DMS 273 (cell line): ENCODE data around the gene KCNIP4.

ENCODE experiments used
- DNase-seq: peaks from one replicate; lab custom pipeline; 2025; ENCODE audit not compliant: unreplicated experiment; lab: John Stamatoyannopoulos, UW

Gene KCNIP4

DNA sequence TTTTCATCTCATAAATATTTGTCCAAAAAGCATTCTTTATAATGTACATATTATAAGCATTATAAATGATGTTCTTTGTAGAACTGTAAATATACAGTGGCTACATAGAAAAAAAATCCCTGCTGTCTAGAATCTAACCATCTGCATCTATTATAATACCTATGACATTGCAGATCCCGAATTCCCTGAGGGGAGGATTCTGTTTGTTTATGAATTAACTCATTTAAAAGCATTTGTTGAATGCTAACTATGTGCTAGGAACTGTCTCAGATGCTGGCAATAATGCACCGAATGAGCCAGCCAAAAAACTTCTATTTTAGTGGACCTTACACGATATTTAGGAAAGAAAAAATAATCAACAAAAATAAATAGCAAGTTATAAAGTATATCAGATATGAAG lies 1058.7 kb downstream of the KCNIP4 start:
- no peak for DNase-seq

DNA sequence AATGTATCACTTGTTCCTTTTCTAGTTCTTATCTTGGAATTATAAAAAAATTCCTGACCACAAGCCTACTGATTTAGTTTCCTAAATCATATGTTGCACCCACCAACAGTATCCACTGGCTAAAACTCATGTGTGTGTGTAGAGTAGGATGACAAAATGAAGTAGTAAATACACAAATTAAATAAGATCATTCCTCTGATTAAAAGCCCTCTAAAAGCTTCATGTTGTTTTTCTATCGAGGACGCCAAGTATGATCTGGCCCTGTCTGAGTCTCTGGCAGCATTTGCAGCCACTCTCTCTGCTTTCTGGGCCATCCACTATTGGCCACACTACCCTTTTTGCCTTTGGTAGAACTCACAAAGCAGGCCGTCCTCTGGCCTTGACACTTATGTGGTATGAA lies 1064.9 kb downstream of the KCNIP4 start:
- DNase-seq = no peak

DNA sequence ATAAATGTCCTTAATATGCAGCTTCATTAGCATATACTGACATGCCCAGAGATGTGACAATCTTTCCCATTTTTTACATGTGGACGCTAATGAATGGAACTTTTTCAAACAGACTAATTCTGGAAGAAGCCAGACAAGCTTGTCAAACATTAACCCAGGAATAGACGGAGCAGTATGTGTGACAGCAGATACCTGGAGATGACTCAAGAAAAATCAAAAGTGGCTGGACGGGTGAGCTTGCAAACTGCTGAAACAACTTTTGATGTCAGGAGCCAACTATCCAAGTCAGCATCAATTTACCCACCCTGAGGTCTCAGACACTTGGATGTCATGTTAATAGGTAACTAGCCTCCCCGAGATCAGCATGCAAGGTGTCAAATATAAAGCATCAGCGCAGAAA lies 1065.3 kb downstream of the KCNIP4 start:
- no peak for DNase-seq

DNA sequence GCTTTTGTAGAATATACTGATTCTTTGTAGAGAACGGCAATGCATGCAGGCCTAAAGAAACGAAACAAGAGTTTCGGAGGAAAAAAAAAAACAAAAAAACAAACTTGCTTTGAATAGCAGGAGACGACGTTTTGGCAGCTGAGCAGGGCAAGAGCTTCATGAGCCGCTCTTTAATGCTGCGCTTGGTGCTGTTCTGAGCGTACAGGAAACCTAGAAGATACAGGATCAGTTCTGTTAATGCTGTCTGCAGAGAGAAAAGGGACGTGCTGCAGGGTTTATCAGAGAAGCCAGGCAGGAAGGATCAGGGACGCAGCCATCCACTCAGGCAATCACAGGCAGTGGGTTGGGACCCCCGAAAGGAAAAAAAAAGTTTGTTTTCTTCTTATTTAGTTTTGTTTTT lies 1066.1 kb downstream of the KCNIP4 start:
- DNase-seq = no peak

DNA sequence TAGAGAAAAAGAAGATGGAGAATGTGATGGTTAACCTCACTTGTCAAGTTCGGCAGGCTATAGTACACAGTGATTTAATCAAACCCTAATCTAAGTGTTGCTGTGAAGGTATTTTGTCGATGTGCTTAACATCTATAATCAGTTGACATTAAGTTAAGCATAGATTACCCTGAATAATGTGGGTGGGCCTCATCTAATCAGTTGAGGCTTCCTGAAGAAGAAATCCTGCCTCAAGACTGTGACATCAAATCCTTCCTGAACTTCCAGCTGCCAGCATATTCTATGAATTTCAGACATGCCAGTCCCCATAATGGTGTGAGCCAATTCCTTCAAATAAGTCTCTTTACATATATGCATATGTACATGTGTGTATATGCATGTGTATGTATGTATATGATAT lies 1066.9 kb downstream of the KCNIP4 start:
- DNase-seq = no peak

DNA sequence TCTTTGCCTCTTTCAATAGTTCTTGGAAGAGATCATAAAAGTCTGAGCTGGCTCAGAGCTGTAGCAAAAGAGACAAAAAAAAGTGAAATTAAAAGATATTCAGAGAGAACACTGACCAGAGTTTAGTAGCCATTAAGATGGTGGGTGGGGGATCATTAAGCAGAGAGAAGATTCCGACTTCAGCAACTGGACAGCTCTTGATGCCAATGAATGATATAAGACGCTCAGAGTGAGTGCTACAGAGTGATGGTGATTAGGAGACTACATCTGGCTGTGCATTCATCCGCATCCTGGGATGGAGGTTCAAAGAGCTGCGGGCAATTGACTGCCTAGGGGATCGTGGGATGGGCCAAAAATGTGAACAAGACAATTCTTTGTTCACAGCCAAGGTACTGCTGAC lies 1069.8 kb downstream of the KCNIP4 start:
- no peak for DNase-seq

DNA sequence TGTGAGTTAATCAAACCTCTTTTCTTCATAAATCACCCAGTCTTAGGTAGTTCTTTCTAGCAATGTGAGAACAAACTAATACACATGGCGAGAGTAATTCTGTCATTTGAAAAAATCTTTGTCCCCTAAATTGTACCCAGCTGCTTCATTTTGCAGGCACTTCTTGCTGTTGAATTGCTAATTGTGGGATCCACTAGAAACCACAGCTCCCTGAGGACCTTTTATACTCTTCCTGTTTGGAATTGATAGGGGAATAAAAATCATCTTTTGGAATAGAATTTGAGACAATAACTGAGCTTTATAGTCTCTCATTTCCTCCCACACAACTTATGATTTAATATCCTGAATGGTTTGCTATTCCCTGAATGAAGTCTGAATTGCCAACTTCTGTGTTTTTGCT lies 1078.1 kb downstream of the KCNIP4 start:
- DNase-seq = no peak

DNA sequence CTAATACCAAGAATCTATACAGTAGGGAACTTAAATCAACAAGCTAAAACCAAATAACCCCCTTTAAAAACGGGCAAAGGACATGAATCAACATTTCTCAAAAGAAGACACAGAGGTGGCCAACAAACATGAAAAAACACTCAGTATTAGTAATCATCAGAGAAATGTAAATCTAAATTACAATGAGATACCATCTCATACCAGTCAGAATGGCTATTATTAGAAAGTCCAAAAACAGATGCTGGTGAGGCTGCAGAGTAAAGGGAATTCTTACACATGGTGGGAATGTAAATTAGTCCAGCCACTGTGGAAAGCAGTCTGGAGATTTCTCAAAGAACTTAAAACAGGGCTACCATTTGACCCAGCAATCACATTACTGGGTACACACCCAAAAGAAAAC lies 1080.5 kb downstream of the KCNIP4 start:
- no peak for DNase-seq

DNA sequence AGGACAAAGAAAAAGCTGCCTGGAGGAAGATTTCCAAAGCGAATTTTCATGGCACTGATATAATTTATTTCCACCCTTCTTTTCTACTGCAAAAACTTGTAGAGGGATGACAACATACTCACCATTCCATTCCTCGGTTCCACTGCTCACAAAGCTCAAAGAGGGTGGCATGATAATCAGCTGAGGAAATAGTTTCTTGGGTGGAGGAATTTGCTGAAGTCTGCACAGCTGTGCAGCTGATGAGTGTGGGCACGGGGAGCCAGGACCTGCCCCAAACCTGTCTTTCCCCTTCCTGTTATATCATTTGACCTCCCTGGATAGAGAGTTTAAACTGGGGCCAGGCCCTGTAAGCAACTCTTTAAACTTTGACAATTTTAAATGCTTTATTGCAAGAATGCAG lies 1087.7 kb downstream of the KCNIP4 start:
- no peak for DNase-seq

DNA sequence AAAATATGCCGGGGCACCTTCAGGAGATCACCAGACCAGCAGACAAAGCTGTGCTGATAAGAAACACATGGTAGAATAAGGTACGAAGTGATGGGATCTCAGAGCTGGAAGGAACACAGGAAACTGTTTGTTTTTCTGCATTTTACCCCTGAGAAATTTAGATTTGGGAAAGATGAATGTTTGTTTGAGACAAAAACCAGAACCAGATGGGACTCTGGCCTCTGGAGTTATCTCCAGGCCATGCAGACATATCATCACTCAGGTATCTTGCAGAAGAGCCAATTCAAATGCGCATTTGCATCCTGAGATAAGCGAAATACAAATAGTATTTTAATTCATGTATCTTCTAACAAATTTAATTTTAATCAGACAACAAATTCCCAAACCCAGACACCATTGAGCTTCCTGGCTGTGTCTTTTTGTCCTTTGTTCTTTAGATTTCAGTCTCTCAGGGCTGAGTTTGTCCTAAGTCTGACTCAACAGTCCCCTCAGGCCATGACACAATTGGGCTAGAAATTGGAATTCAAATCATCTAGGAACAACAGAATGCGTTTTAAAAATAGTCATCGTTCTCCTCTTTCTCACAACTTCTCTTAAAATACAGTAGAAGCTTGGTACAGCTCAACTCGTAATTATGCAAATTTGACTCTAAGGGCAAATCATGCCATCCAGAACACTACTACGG lies 1089.3 kb downstream of the KCNIP4 start:
- DNase-seq = no peak

DNA sequence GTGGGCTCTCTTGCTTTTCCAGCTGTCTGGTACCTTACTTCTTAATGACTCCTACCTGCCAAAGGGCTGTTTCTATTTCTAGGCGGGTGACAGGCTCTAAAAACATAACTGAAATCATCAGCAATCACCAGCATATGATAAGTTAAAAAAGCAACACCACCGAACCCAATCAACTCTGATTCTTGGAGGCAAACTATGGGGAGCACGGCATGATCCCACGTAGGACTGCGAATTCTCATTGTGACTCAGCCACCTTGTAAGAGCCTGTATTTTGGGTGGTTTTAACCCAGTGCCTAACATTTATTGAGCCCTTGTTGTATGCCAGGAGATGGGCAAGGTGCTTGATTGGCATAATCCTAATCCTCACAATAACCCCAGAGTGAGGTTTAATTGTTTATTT lies 1091.5 kb downstream of the KCNIP4 start:
- DNase-seq = no peak

DNA sequence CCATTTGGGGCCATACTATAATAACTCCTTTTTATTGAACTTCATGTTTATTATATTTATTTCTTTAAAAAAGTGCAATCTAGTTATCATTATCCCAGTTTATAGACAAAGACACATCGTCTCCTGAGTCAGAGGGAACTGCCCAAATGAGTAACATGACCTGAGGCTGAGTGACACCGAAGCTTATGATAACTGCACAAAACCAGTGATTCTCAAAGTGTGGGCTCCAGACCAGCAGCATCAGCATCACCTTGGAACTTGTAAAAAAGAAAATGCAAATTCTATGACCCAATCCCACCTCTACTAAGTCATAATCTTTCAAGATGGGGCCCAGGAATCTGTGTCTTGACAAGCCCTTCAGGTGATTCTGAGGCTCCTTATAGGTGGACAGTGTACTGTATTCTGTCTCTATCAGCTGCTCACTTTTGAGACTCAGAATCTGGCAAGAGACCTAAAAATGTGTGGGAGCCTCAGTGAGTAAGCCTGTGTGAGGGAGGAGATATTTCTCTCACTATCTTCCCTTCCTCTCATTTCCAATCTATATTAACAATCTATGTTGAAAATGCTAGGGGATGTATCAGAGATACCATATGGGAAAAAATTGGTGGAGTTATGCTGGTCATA lies 1101.3 kb downstream of the KCNIP4 start:
- DNase-seq = no peak

DNA sequence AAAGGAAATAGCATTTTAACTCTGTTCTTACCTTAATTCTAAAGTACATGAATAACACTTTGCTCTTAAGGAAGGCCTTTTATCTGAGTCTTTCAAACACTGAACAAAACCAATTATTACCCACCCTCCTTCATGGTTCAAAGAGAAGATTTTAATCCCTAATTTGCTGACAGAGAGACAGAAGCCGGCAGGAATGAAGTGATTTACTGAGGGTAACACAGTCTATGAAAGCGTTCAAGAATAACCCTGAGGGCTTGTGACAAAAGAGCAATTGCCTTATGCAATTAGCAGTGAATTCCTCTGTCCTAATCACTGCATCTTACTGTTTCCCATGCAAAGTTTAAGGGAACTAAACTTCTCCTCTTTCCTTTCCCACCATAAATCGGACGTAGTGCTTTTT lies 1104.3 kb downstream of the KCNIP4 start:
- no peak for DNase-seq

DNA sequence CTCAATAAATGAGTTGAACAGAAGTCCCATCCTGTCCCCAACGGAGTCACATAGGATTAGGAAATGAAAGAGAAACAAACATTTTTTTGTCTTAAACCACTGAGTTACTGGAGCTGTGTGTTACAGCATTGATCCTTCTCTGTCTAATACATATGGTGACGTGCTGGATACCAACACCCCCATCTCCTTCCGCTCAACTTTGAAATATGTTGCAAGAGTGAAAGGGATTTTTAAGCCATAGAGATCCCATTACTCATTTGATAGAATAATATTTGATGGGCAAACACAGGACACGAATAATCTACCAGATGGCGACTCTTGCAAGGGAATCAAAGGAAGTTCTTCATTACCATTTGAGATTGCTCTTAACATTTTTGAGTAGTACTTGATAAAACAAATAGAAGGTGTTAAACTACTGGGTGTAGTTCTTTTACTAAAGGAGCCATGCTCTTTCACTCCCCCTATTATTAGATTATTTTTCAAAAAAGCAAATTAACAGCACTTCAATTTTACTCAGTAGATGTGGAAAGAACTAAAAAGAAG lies 1107.9 kb downstream of the KCNIP4 start:
- DNase-seq = no peak

DNA sequence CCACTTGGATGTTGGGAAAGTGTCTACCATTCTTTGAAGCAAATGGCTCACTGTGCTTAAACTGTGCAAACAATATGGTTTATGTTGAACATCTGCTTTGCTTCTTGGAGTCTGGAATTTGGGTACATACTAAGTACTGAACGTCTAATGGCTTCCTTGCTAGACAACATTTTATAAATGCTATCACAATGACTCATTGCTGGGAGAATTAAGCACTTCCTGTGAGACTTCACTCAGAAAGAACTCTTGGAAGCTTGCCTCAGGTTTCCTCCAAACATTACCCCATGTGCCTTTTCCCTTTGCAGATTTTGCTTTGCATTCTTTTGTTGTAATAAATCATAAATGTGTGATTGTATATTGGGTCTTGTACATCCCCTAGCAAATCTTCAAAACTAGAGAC lies 1108.6 kb downstream of the KCNIP4 start:
- no peak for DNase-seq

DNA sequence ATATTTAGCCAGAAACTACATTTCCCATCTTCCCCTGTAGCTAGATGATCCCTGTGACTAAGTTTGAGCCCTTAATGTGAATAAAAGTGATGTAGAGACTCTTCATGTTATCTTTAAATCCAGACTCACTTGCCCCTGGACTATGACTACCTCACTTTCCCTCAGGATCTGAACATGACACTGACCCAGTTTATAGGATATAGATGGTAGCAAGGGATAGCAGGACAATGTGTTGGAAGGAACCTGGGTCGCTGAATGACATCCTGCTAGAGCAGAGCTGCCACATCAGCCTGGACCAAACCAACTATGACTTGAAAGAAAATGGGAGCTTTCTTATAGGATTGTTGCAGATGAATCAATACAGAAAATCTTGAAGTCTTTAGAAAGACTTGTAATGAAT lies 1110.1 kb downstream of the KCNIP4 start:
- DNase-seq = no peak

DNA sequence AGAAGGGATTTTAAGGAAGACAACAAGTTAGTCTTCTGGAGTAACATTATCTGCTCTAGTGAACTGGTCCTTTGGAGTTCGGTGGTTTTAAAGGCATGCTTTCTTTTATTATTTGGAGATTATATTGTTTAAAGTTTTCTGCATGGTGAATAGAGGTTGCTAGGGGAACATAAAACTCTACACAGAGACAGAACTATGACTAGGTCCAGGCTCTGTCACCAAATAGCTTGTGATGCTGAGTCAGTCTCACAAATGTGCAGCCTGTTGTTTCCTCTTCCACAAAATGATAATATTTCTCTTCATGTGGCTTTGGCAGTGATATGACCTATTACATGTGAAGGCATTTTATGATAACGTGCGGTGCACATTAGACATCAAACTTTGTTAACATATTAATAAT lies 1115.7 kb downstream of the KCNIP4 start:
- DNase-seq = no peak

DNA sequence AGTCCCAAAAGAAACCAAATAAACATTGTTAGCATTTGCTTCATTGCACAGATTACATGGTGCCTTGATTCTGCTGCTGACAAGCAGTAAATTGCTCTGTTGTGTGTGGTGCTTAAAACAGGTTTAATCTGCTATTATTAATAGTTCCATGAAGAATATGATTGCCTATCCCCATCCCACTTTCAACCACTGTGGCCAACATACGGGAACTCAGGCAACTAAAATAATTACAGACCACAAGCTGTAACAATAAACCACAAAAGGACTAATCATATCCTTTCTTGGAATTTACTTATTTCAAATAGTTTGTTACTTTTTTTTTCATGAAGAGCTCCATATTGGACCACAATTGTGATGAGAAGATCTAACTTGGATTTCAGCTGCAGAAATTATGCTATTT lies 1116.8 kb downstream of the KCNIP4 start:
- no peak for DNase-seq

DNA sequence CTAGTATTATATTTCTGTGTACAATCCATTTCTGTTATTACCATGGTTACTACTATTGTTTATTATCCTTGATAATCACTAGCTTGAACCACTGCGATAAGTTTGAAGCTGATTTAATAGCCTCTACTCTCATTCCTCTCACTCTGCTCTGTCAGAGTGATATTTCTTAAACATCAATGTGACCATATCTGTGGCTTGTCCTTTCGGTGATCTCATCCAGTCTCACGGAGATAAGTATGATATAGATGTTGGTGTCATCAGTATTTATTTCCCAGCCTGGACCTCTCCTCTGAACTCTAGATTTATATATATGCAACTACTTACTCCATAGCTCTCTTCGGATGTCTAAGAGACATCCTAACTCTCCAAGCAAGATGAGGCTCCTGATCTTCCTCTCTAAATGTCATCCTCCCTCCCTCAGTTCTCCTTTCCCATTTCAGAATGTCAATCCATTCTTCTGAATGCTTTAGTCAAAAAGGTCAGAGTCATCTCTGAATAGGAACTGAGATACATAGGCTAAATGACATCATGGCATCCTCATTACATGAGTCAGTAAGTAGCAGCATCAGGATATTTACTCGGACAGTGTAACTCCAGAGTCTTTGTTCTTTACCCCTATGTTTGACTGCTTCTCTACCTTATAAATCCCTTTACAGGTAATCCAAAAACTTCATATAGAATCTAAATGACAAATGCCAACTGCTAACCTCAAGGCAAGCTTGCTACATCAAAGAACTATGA lies 1118.8 kb downstream of the KCNIP4 start:
- DNase-seq = no peak

DNA sequence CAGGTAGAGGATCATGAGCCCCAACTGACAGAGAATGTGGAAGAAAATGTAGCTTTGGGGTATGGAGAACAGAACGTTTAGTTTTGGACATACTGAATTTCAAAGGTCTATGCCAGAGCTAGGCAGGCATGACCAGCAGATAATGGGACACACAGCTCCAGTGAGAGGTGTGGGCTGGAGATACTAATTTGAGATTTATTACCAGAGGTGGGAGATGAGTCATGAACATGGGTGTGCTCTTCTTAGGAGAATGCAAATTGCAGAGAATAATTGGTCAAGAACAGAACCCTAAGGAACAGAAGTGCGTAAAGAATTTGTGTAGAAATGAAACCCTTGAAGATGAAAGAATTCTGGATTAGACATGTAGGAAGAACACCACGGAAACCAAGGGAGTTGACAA lies 1123.1 kb downstream of the KCNIP4 start:
- DNase-seq = no peak

DNA sequence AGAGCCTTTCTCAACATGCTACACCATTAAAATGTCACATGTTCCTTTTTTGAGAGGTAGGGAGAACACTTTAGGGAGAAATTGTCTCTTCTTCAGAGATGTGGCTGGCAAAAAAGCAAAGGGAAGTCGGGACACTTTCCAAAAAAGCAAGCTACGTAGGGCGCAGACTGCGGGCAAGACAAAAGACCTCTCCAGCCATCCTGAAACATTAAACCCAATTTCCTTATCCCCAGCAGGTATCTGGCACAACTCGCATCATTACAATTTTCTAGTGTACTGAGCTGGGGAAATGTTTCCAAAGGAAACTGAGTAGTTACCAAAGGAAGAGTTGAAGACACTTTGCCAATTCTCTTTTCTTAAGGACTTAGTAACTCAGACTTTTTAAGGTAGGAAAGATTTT lies 1132.3 kb downstream of the KCNIP4 start:
- DNase-seq = no peak

DNA sequence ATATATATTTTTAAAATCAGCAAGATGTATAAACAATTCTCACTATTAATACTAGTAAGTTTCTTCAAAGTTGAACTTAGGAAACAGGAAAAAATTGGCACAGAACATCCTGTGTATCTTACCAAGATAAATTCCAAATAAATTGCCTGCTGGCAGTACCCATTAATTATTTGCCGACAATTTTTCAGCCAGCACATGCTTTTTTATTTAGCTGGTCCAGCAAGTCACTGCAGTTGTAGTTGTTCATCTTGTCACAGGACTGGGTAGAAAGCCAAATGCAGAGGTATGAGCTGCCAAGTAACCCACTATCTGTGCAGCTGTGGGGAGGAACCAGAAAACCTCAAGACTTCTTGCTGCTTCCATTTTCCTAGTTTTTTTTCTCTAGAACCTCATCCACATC lies 1134.9 kb downstream of the KCNIP4 start:
- no peak for DNase-seq
